Heart left ventricle (tissue), 16 donors: ENCODE results near the gene CAMK2D. TPM values are rescaled to one million over a fixed set of nuclear protein-coding genes. Genes with fewer than 3 reads are reported as not detected.

Experiments used
- ATAC-seq, 4 donors: fragments of 200-7000 bp; cut with Tn5 transposase; one replicate each; pipeline ENCODE4 v1.9.1; 2020 to 2022; ENCODE audit warnings: moderate library complexity in 4 of 4, mild to moderate bottlenecking in 3 of 4, moderate number of reproducible peaks in 1 of 4
- DNase-seq, 5 donors: peaks; one replicate each; pipeline ENCODE4 v3.0.0-alpha.2; 2020
- H3K27ac ChIP-seq, 12 donors: fragments of 200-600 bp; sonication (generic) in 4 of 12; one replicate each; pipeline versions ENCODE4 v1.5.0 to v1.8.0; 2016 to 2022; ENCODE audit warnings: mild to moderate bottlenecking in 2 of 12
- H3K27me3 ChIP-seq, 9 donors: fragments of 200-600 bp; sonication (generic) in 2 of 9; one replicate each; pipeline versions ENCODE4 v1.5.1 to v1.8.0; 2016 to 2022; ENCODE audit warnings: mild to moderate bottlenecking in 3 of 9
- H3K36me3 ChIP-seq, 9 donors: fragments of 200-600 bp; sonication (generic) in 2 of 9; one replicate each; pipeline versions ENCODE4 v1.5.0 to v1.8.0; 2018 to 2022; ENCODE audit warnings: mild to moderate bottlenecking in 2 of 9
- H3K4me1 ChIP-seq, 12 donors: fragments of 200-600 bp; sonication (generic) in 4 of 12; one replicate each; pipeline versions ENCODE4 v1.5.0 to v1.8.0; 2016 to 2022; ENCODE audit warnings: mild to moderate bottlenecking in 3 of 12
- H3K4me3 ChIP-seq, 12 donors: fragments of 200-600 bp; sonication (generic) in 4 of 12; one replicate each; pipeline versions ENCODE4 v1.5.0 to v1.8.0; 2017 to 2022; ENCODE audit warnings: mild to moderate bottlenecking in 9 of 12, moderate library complexity in 4 of 12
- H3K9me3 ChIP-seq, 12 donors: fragments of 200-600 bp; sonication (generic) in 4 of 12; one replicate each; pipeline versions ENCODE4 v1.5.0 to v1.8.0; 2016 to 2022; ENCODE audit warnings: mild to moderate bottlenecking in 1 of 12
- CTCF ChIP-seq, 12 donors: fragments of 200-600 bp; sonication (generic) in 4 of 12; IDR thresholded peaks; one replicate each; pipeline versions ENCODE4 v1.5.0 to v1.8.0; 2018 to 2022; ENCODE audit warnings: antibody characterized with exemption in 12 of 12, mild to moderate bottlenecking in 5 of 12
- POLR2A ChIP-seq, 2 donors: fragments of 450-650 bp; IDR thresholded peaks; one replicate each; pipeline ENCODE4 v1.6.1; 2017; ENCODE audit warnings: antibody characterized with exemption in 2 of 2, mild to moderate bottlenecking in 2 of 2, moderate library complexity in 2 of 2
- WGBS, 4 donors: extraction: QIAGEN DNeasy Blood & Tissue Kit in 2 of 4; methylation state at CpG; one replicate each; pipeline versions ENCODE4 v1.1.5 to v1.1.7; 2013 to 2018; 5-methylcytosine and 5-hydroxymethylcytosine counted together
- intact Hi-C, 10 donors: fragments of 100-400 bp; cut with DNase I; formaldehyde crosslinking; loops; one replicate each; pipeline versions ENCODE4 v1.11.1 to v1.14.2; 2022
- polyA plus RNA-seq, 2 donors: library from polyadenylated mRNA; stranded (reverse); fragments of 200-250 nt; gene quantifications; one replicate each; pipeline ENCODE4 v1.2.3, GENCODE V29; 2013
- total RNA-seq, 9 donors: library from RNA; depleted of rRNA in 2 of 9; stranded (reverse); fragments of >200 nt in 2 of 9; fragmentation: NEBNext Ultra II Directional in 3 of 9; extraction: Animal tissue kit (Norgen Biotek cat#: 25700) in 3 of 9; gene quantifications; one replicate each; pipeline versions ENCODE4 v1.1.0 to v1.2.4, GENCODE V29; 2016 to 2023
- donor health status: ischemic (EF 13 %, LVEDD 7.1; RV severe dilation, severe dysfunction).
- donor health status: healthy with polysubstance abuse.
- donor health status: DM: no; HTN: yes; CAD: no.
- donor health status: DM: no; HTN: no; CAD: no.
- donor health status: ischemic (EF 25% LVEDD 6.9; RV normal size, moderate dysfunction).
- donor health status: ischemic (EF 25% LVEDD 5.7; RV mildly dilated, moderate dysfunction).
- donor health status: healthy.
- donor health status: DM: yes; HTN: yes; CAD: no.
- donor health status: ischemic (EF 35%, LVEDD 5.7; RV mildly dilated, moderate dysfunction).
- donor health status: nonischemic (EF 11% LVEDD 7.7; RV severe dilation, severe dysfunction).
- donor health status: DM: yes; HTN: yes; CAD: no.
- donor health status: PGD.
- donor health status: ischemic (EF 29% LVEDD 5.4; RV normal size, mild dysfunction).
- donor health status: nonischemic (EF 23%, LVEDD 6.1; RV moderate dilation, normal function).

Gene CAMK2D
- total and polyA plus RNA-seq, 11 donors: 40.9 to 294 (median 215) TPM

DNA sequence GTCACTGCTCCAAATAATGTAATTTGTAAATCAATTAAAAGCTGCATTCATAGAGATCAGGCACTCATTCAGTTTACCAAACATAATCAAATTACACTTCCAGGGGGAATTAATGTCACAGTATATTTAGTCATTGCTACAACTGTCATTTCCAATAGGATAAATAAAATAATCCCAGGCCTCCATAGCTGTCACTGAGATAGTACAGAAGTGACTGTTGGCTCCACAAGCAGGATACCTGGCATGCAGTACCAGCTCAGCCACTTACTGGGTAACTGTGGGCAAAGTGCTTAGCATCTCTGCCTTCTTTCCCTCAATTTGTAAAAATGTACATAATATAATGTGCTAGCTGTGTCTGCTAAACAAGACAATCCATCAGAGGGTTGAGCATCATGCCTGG is 128.1 kb downstream of the CAMK2D start:
- H3K27ac ChIP-seq: peak overlapping the region in 11 of 12 donors; percentile 42 to 95 (median 78)
- DNase-seq: peak in 3 of 5 donors; percentile 20 to 50 (median 48)
- no peaks in the 10 kb centered on the region for H3K9me3 ChIP-seq
- no peaks in the 10 kb centered on the region for H3K36me3 ChIP-seq
- H3K27me3 ChIP-seq: no peaks in the 10 kb centered on the region
- TF ChIP-seq CTCF (IDR thresholded peaks at IDR 0.05) (no peak), POLR2A (IDR thresholded peaks at IDR 0.05) (no peak)
- ATAC-seq: peak; percentile 58 to 74 (median 60)
- intact Hi-C loops: loop anchor here in 3 of 10 donors (5.0 to 10.0 kb wide), 5 partner anchors 49 to 131 kb away; partner anchors contain the start of gene CAMK2D (in 1 of the 3)
- H3K4me3 ChIP-seq: no peak overlapping the region
- H3K4me1 ChIP-seq: peaks cover 0 to 87% (median 54%) of the 10 kb centered on the region in 12 donors

- TF ChIP-seq CTCF (IDR thresholded peaks at IDR 0.05): no peak
- no peak for DNase-seq
- WGBS, 4 donors: 36 to 54% (median 44%) methylated on average over 1 of the region's 1 CpG
- H3K9me3 ChIP-seq: no peaks in the 10 kb centered on the region
- no peak overlapping the region for H3K4me3 ChIP-seq
- H3K36me3 ChIP-seq: no peaks in the 10 kb centered on the region
- H3K4me1 ChIP-seq: peaks cover 0 to 64% (median 20%) of the 10 kb centered on the region in 12 donors
- no peaks in the 10 kb centered on the region for H3K27me3 ChIP-seq
- no peak for ATAC-seq
- H3K27ac ChIP-seq: peak overlapping the region in 10 of 12 donors; percentile 12 to 65 (median 49)
- intact Hi-C loops: no loop called here
Measured at GRCh38 chr4:113628711-113629110, 132.8 kb downstream of the CAMK2D start.

- H3K9me3 ChIP-seq: no peaks in the 10 kb centered on the region
- peaks cover 0 to 54% (median 11%) of the 10 kb centered on the region in 12 donors for H3K4me1 ChIP-seq
- intact Hi-C loops: no loop called here
- no peak for TF ChIP-seq CTCF (IDR thresholded peaks at IDR 0.05)
- H3K27ac ChIP-seq: peak overlapping the region in 7 of 12 donors; percentile 14 to 65 (median 51)
- no peak overlapping the region for H3K4me3 ChIP-seq
- DNase-seq: no peak
- H3K27me3 ChIP-seq: no peaks in the 10 kb centered on the region
- H3K36me3 ChIP-seq: no peaks in the 10 kb centered on the region
- peak in 1 of 4 donors; percentile 34 for ATAC-seq
Measured at GRCh38 chr4:113627321-113627720, 134.2 kb downstream of the CAMK2D start.

GRCh38 chr4:113625902-113626301 is 135.6 kb downstream of the CAMK2D start:
- no peaks in the 10 kb centered on the region for H3K27me3 ChIP-seq
- H3K4me1 ChIP-seq: peaks cover 0 to 44% (median 11%) of the 10 kb centered on the region in 12 donors
- ATAC-seq (no peak), DNase-seq (no peak)
- no peaks in the 10 kb centered on the region for H3K36me3 ChIP-seq
- no peak overlapping the region for H3K27ac ChIP-seq
- 94 to 99% (median 98%) methylated on average over 2 of the region's 2 CpGs for whole genome bisulfite sequencing, 4 donors
- intact Hi-C loops: no loop called here
- TF ChIP-seq CTCF (IDR thresholded peaks at IDR 0.05): no peak
- TF ChIP-seq POLR2A (IDR thresholded peaks at IDR 0.05): no peak
- H3K9me3 ChIP-seq: no peaks in the 10 kb centered on the region
- H3K4me3 ChIP-seq: no peak overlapping the region
